B cell (primary cell): Measurements from ENCODE around the gene CHRNA1. TPM values are rescaled to one million over a fixed set of nuclear protein-coding genes. Genes with fewer than 3 reads are reported as not detected.

Experiments
- ATAC-seq: fragments of 200-7000 bp; cut with Tn5 transposase; one replicate; pipeline ENCODE4 v1.10.0; 2021; ENCODE audit warnings: low read depth, mild to moderate bottlenecking, moderate number of reproducible peaks, moderate library complexity
- CTCF ChIA-PET: fragments of 350-600 bp; sonication (Branson Sonifier 250); formaldehyde crosslinking; loops from one replicate; lab custom pipeline; 2021; ENCODE audit warnings: antibody characterized with exemption, inconsistent platforms; lab: Charles Lee
- POLR2A ChIA-PET: fragments of 350-600 bp; sonication (Branson Sonifier 250); formaldehyde crosslinking; loops from one replicate; lab custom pipeline; 2021; ENCODE audit warnings: antibody characterized with exemption; lab: Charles Lee
- DNase-seq: peaks from one replicate; pipeline ENCODE4 v3.0.0; 2013
- H2AFZ ChIP-seq: 2 replicates; pipeline ENCODE4 v1.6.1; 2012; ENCODE audit warnings: mild to moderate bottlenecking, low read depth, low read length; ENCODE audit not compliant: insufficient read depth, poor library complexity, severe bottlenecking
- H3K27ac ChIP-seq, 2 donors: 1 replicate in 1 of 2; 2 replicates in 1 of 2; pipeline ENCODE4 v1.5.1; 2012 to 2013; ENCODE audit warnings: low read length in 2 of 2, mild to moderate bottlenecking in 2 of 2, moderate library complexity in 1 of 2
- H3K27me3 ChIP-seq, 4 experiments: fragments of 200-600 bp in 1 of 4; sonication (generic) in 1 of 4; replicated peaks in 1 of 4; 1 replicate in 2 of 4; 2 replicates in 2 of 4; pipeline versions ENCODE4 v1.6.1 to v1.7.0; 2013 to 2016; ENCODE audit warnings: low read length in 3 of 4, mild to moderate bottlenecking in 2 of 4, mixed read lengths in 1 of 4, moderate library complexity in 1 of 4; ENCODE audit not compliant: insufficient read depth in 4 of 4, control insufficient read depth in 3 of 4; ENCODE audit errors: control extremely low read depth in 1 of 4
- H3K36me3 ChIP-seq, 2 experiments: replicated peaks in 1 of 2; 1 replicate in 1 of 2; 2 replicates in 1 of 2; pipeline versions ENCODE4 v1.6.1 to v1.7.1; 2013; ENCODE audit warnings: low read length in 1 of 2; ENCODE audit not compliant: insufficient read depth in 2 of 2, control insufficient read depth in 1 of 2; ENCODE audit errors: control extremely low read depth in 1 of 2, extremely low read depth in 1 of 2
- H3K4me1 ChIP-seq, 2 donors: fragments of 200-600 bp in 1 of 2; sonication (generic) in 1 of 2; 1 replicate in 1 of 2; 2 replicates in 1 of 2; pipeline versions ENCODE4 v1.5.1 to v1.6.1; 2013 to 2017; ENCODE audit warnings: low read length in 2 of 2; ENCODE audit not compliant: control insufficient read depth in 2 of 2, insufficient read depth in 2 of 2
- H3K4me2 ChIP-seq: replicated peaks from 2 replicates; pipeline ENCODE3; 2012; ENCODE audit warnings: mild to moderate bottlenecking, low read depth, low read length; ENCODE audit not compliant: poor library complexity, severe bottlenecking
- H3K4me3 ChIP-seq, 5 experiments: fragments of 200-600 bp in 1 of 5; sonication (generic) in 1 of 5; 1 replicate in 3 of 5; 2 replicates in 2 of 5; pipeline versions ENCODE4 v1.5.1 to v1.7.0; 2011 to 2016; ENCODE audit warnings: low read length in 4 of 5, mild to moderate bottlenecking in 4 of 5, low read depth in 2 of 5, control low read depth in 1 of 5, moderate library complexity in 1 of 5; ENCODE audit not compliant: insufficient read depth in 1 of 5; ENCODE audit errors: control extremely low read depth in 1 of 5, extremely low read depth in 1 of 5
- H3K79me2 ChIP-seq: fragments of 200-600 bp; sonication (generic); one replicate; pipeline ENCODE4 v1.6.0; 2016; ENCODE audit warnings: low read length; ENCODE audit not compliant: control insufficient read depth, insufficient read depth
- H3K9ac ChIP-seq: fragments of 200-600 bp; sonication (generic); 2 replicates; pipeline ENCODE4 v1.6.1; 2017; ENCODE audit warnings: mild to moderate bottlenecking, low read length, moderate library complexity
- H3K9me3 ChIP-seq, 3 donors: one replicate each; pipeline versions ENCODE4 v1.6.1 to v1.7.1; 2013; ENCODE audit warnings: low read length in 2 of 3; ENCODE audit not compliant: control insufficient read depth in 2 of 3, insufficient read depth in 1 of 3; ENCODE audit errors: control extremely low read depth in 1 of 3
- H4K20me1 ChIP-seq: 2 replicates; pipeline ENCODE4 v1.6.0; 2012; ENCODE audit warnings: mild to moderate bottlenecking, low read length; ENCODE audit not compliant: insufficient read depth, control insufficient read depth, poor library complexity, severe bottlenecking
- H3K27ac Mint-ChIP-seq: one replicate; pipeline ENCODE4 v1.8.0; 2021; ENCODE audit warnings: mixed read lengths
- H3K27me3 Mint-ChIP-seq: one replicate; pipeline ENCODE4 v1.8.0; 2021; ENCODE audit warnings: mixed read lengths
- H3K4me1 Mint-ChIP-seq: one replicate; pipeline ENCODE4 v1.8.0; 2021; ENCODE audit warnings: mixed read lengths
- H3K4me3 Mint-ChIP-seq: one replicate; pipeline ENCODE4 v1.8.0; 2021; ENCODE audit warnings: mixed read lengths
- H3K9me3 Mint-ChIP-seq: one replicate; pipeline ENCODE4 v1.8.0; 2022; ENCODE audit warnings: mixed read lengths; ENCODE audit not compliant: insufficient read depth
- CTCF ChIP-seq: fragments of 200-600 bp; IDR thresholded peaks from one replicate; pipeline ENCODE4 v1.8.0; 2022; ENCODE audit warnings: antibody characterized with exemption, mild to moderate bottlenecking
- EZH2 ChIP-seq: IDR thresholded peaks from 2 replicates; pipeline ENCODE4 v1.6.1; 2012; ENCODE audit warnings: borderline replicate concordance, low read depth, mild to moderate bottlenecking, moderate library complexity, low read length; ENCODE audit not compliant: insufficient read depth, poor library complexity, severe bottlenecking
- WGBS: methylation state at CpG from one replicate; pipeline ENCODE4 v1.1.5; 2013; ENCODE audit warnings: missing lambda C conversion rate; ENCODE audit not compliant: insufficient coverage; 5-methylcytosine and 5-hydroxymethylcytosine counted together
- intact Hi-C: fragments of 100-400 bp; cut with micrococcal nuclease; formaldehyde crosslinking; loops from one replicate; pipeline ENCODE4 v1.10.0; 2022
- polyA plus RNA-seq: library from polyadenylated mRNA; depleted of rRNA; stranded (reverse); fragments of >200 nt; gene quantifications from 2 replicates; pipeline ENCODE4 v1.2.3, GENCODE V29; 2012
- total RNA-seq, 2 donors: library from RNA; stranded (reverse); fragments of 120-200 nt in 1 of 2; gene quantifications; 1 replicate in 1 of 2; 2 replicates in 1 of 2; pipeline versions ENCODE4 v1.2.3 to v1.2.4, GENCODE V29; 2013 to 2022

CHRNA1 gene
- total and polyA plus RNA-seq, 2 donors (not counting 1 experiment from before 2014, with no cell fraction given), result 0.20 to 0.22 TPM

GRCh38 chr2:174772472-174772801, 8.2 kb upstream of the CHRNA1 start:
- Mint-ChIP-seq H3K27me3 (peaks cover 16% of the 10 kb centered on the region), H3K4me1 (peaks cover 11% of the 10 kb centered on the region), H3K4me3 (no peak overlapping the region), H3K9me3 (no peaks in the 10 kb centered on the region), H3K27ac (no peak overlapping the region)
- H3K27ac ChIP-seq, result no peak overlapping the region
- H4K20me1 ChIP-seq, result no peaks in the 10 kb centered on the region
- no peak for TF ChIP-seq EZH2
- TF ChIP-seq CTCF, result no peak
- no peak overlapping the region for H3K4me3 ChIP-seq
- no peak overlapping the region for H3K9ac ChIP-seq
- H2AFZ ChIP-seq, result no peak overlapping the region
- no peak overlapping the region for H3K4me2 ChIP-seq
- H3K36me3 ChIP-seq, result no peaks in the 10 kb centered on the region
- intact Hi-C loops, result no loop called here
- peaks cover 0 to 2% (median 0%) of the 10 kb centered on the region in 3 donors for H3K9me3 ChIP-seq
- H3K4me1 ChIP-seq, result peaks cover 0 to 3% of the 10 kb centered on the region in 2 donors
- no peaks in the 10 kb centered on the region for H3K79me2 ChIP-seq
- ChIA-PET POLR2A (no interaction called here), CTCF (interaction anchor here (1.1 to 8.0 kb wide), 4 partner anchors 19 to 213 kb away, joined by 3 to 59 read pairs (median 5); no protein-coding TSS in a partner anchor)
- DNase-seq (no peak), ATAC-seq (no peak)
- 86% methylated on average over 1 of the region's 5 CpGs for WGBS
- peaks cover 0 to 5% (median 2%) of the 10 kb centered on the region in 4 experiments for H3K27me3 ChIP-seq

- ATAC-seq, result peak; percentile 24
- Mint-ChIP-seq H3K4me3 (no peak overlapping the region), H3K27ac (no peak overlapping the region), H3K27me3 (peaks cover 16% of the 10 kb centered on the region), H3K4me1 (peaks cover 11% of the 10 kb centered on the region), H3K9me3 (no peaks in the 10 kb centered on the region)
- H3K4me3 ChIP-seq, result no peak overlapping the region
- H3K9ac ChIP-seq, result no peak overlapping the region
- H3K9me3 ChIP-seq, result peaks cover 0 to 2% (median 0%) of the 10 kb centered on the region in 3 donors
- H3K36me3 ChIP-seq, result no peaks in the 10 kb centered on the region
- no peak overlapping the region for H3K27ac ChIP-seq
- no peak for DNase-seq
- intact Hi-C loops, result no loop called here
- POLR2A ChIA-PET, result no interaction called here
- H3K4me2 ChIP-seq, result no peak overlapping the region
- peaks cover 0 to 3% of the 10 kb centered on the region in 2 donors for H3K4me1 ChIP-seq
- CTCF ChIA-PET, result interaction anchor here (1.0 to 8.0 kb wide), 8 partner anchors 17 to 479 kb away, joined by 3 to 59 read pairs (median 4); no protein-coding TSS in a partner anchor
- no peaks in the 10 kb centered on the region for H4K20me1 ChIP-seq
- no peaks in the 10 kb centered on the region for H3K79me2 ChIP-seq
- peaks cover 0 to 5% (median 2%) of the 10 kb centered on the region in 4 experiments for H3K27me3 ChIP-seq
- H2AFZ ChIP-seq, result peak overlapping the region; percentile 9
- WGBS, result 43% methylated on average over 12 of the region's 14 CpGs
- no peak for TF ChIP-seq EZH2
- peak; percentile 18 for TF ChIP-seq CTCF
These were observed 7.6 kb upstream of the CHRNA1 start for GRCh38 chr2:174771631-174772471.
